K562 (cell line): Measurements from ENCODE around the gene IFNGR1. TPM values are rescaled to one million over a fixed set of nuclear protein-coding genes. Genes with fewer than 3 reads are reported as not detected.
"Not testable (repeated sequence)": the region's sequence is repeated elsewhere in the genome, so short reads cannot be mapped to it uniquely, and the experiment has no call there.

ENCODE experiments used
- ATAC-seq: fragments of 200-7000 bp; cut with Tn5 transposase; 3 replicates; pipeline ENCODE4 v1.9.1; 2020; ENCODE audit warnings: moderate library complexity
- BruUV-seq: library from RNA; stranded (reverse); fragments of 400-500 nt; replicated peaks from 2 replicates; lab custom pipeline; 2021; lab: Mats Ljungman, UMichigan
- CTCF ChIA-PET: fragments of 300-600 bp; formaldehyde crosslinking; extraction: SDS; loops from one replicate; lab custom pipeline; 2021; ENCODE audit warnings: low intra/inter-chr PET ratio; lab: Yijun Ruan, JAX
- POLR2A ChIA-PET: fragments of 300-600, 350-650 bp; sonication (Branson Sonifier 250); formaldehyde crosslinking; extraction: SDS; loops from one replicate; lab custom pipeline; 2021; ENCODE audit warnings: antibody characterized with exemption, inconsistent platforms; lab: Yijun Ruan, JAX
- DNase-seq, 4 experiments: peaks; one replicate each; pipeline versions ENCODE4 v3.0.0 to v3.0.0-alpha.2; 2011 to 2018; ENCODE audit warnings: low spot score in 3 of 4, mixed read lengths in 3 of 4; ENCODE audit errors: extremely low read depth in 1 of 4
- FAIRE-seq: peaks from 2 replicates; lab custom pipeline; 2011; peaks lifted over from hg19 to GRCh38; lab: Jason Lieb, UNC
- H2AFZ ChIP-seq: 2 replicates; pipeline ENCODE4 v1.6.0; 2011; ENCODE audit warnings: low read depth, low read length, control low read depth, inconsistent platforms
- H3K27ac ChIP-seq: fragments of 200-600 bp; 3 replicates; pipeline ENCODE4 v1.8.0; 2011; ENCODE audit warnings: low read depth, mild to moderate bottlenecking, control low read depth, inconsistent platforms, low read length, moderate library complexity, mixed read lengths; ENCODE audit errors: extremely low read depth
- H3K27me3 ChIP-seq, 2 experiments: fragments of 300-600 bp in 1 of 2; 2 replicates in 1 of 2; 3 replicates in 1 of 2; pipeline versions ENCODE4 v1.6.0 to v1.8.0; 2011; ENCODE audit warnings: inconsistent platforms in 2 of 2, low read length in 2 of 2, mild to moderate bottlenecking in 1 of 2, mixed read lengths in 1 of 2, moderate library complexity in 1 of 2; ENCODE audit not compliant: control insufficient read depth in 2 of 2, insufficient read depth in 2 of 2
- H3K36me3 ChIP-seq: fragments of 300-600 bp; 3 replicates; pipeline ENCODE4 v1.8.0; 2011; ENCODE audit warnings: mild to moderate bottlenecking, low read length, inconsistent platforms; ENCODE audit not compliant: control insufficient read depth, insufficient read depth
- H3K4me1 ChIP-seq, 2 experiments: fragments of 200-600 bp in 1 of 2; replicated peaks in 1 of 2; 2 replicates in 1 of 2; 3 replicates in 1 of 2; pipeline versions ENCODE4 v1.5.1 to v1.8.0; 2011; ENCODE audit warnings: inconsistent platforms in 2 of 2, low read length in 2 of 2, mild to moderate bottlenecking in 1 of 2, mixed read lengths in 1 of 2, moderate library complexity in 1 of 2; ENCODE audit not compliant: control insufficient read depth in 2 of 2, insufficient read depth in 2 of 2
- H3K4me2 ChIP-seq: 2 replicates; pipeline ENCODE4 v1.6.1; 2011; ENCODE audit warnings: low read length, control low read depth, inconsistent platforms, mixed read lengths; ENCODE audit not compliant: insufficient read depth
- H3K4me3 ChIP-seq: fragments of 200-600 bp; sonication (generic), shearing (Covaris generic); 2 replicates; pipeline ENCODE4 v1.5.1; 2016; ENCODE audit warnings: control low read depth, inconsistent platforms
- H3K79me2 ChIP-seq: fragments of 200-600 bp; 3 replicates; pipeline ENCODE4 v1.8.0; 2011; ENCODE audit warnings: low read length, inconsistent platforms; ENCODE audit not compliant: control insufficient read depth, insufficient read depth
- H3K9ac ChIP-seq, 2 experiments: 2 replicates each; pipeline versions ENCODE4 v1.6.0 to v1.6.1; 2011; ENCODE audit warnings: low read depth in 2 of 2, low read length in 2 of 2, control low read depth in 1 of 2, inconsistent platforms in 1 of 2, mild to moderate bottlenecking in 1 of 2, mixed read lengths in 1 of 2; ENCODE audit not compliant: insufficient read depth in 1 of 2
- H3K9me1 ChIP-seq: one replicate; pipeline ENCODE4 v1.6.0; 2011; ENCODE audit warnings: inconsistent platforms, mild to moderate bottlenecking, low read length, moderate library complexity; ENCODE audit not compliant: control insufficient read depth, insufficient read depth
- H3K9me3 ChIP-seq: replicated peaks from 2 replicates; pipeline ENCODE4 v1.5.1; 2011; ENCODE audit warnings: low read depth, low read length, inconsistent platforms; ENCODE audit not compliant: control insufficient read depth, insufficient read depth
- H4K20me1 ChIP-seq: replicated peaks from 2 replicates; pipeline ENCODE4 v1.6.1; 2011; ENCODE audit warnings: low read length, inconsistent platforms, mixed read lengths; ENCODE audit not compliant: control insufficient read depth, insufficient read depth
- ARNT ChIP-seq, 2 experiments: fragments of 450-650 bp; IDR thresholded peaks; 2 replicates each; pipeline ENCODE4 v1.6.1; 2016; ENCODE audit warnings: mild to moderate bottlenecking in 1 of 2
- CEBPB ChIP-seq: fragments of 450-650 bp; IDR thresholded peaks from 2 replicates; pipeline ENCODE4 v1.6.1; 2016; ENCODE audit warnings: missing genetic modification characterization, missing compliant biosample characterization
- MEIS2 ChIP-seq: fragments of 450-650 bp; IDR thresholded peaks from 2 replicates; pipeline ENCODE4 v1.6.1; 2014; ENCODE audit warnings: mild to moderate bottlenecking; ENCODE audit not compliant: partially characterized antibody
- ZFP36 ChIP-seq: fragments of 150-350 bp; IDR thresholded peaks from 2 replicates; pipeline ENCODE4 v1.6.1; 2018; ENCODE audit warnings: low read length, low read depth; ENCODE audit not compliant: partially characterized antibody
- ZNF766 ChIP-seq: fragments of 200-800 bp; sonication (Bioruptor generic); conservative IDR thresholded peaks from 2 replicates; pipeline ENCODE4 v1.6.1; 2016; ENCODE audit warnings: missing genetic modification characterization, missing compliant biosample characterization
- WGBS: fragments of 100-300 bp; shearing (Covaris generic); methylation state at CpG from one replicate; pipeline ENCODE4 v1.1.6; 2016; ENCODE audit warnings: low coverage, mixed read lengths; ENCODE audit not compliant: insufficient coverage; ENCODE audit errors: missing lambda C conversion rate; 5-methylcytosine and 5-hydroxymethylcytosine counted together
- in situ Hi-C: fragments of 300-500 bp; cut with MboI; formaldehyde crosslinking; loops from 4 replicates; pipeline ENCODE4 v1.15.0; 2018; ENCODE audit warnings: inconsistent platforms, mixed read lengths
- intact Hi-C: fragments of 100-400 bp; cut with micrococcal nuclease; formaldehyde crosslinking; loops from 2 replicates; pipeline ENCODE4 v1.14.2; 2022
- polyA plus RNA-seq, 8 experiments: library from polyadenylated mRNA; depleted of rRNA in 4 of 8; stranded (reverse) in 5 of 8; unstranded in 3 of 8; fragments of >200 nt; fragmentation: Nextera tagmentation in 2 of 8; fragmentation: Illumina TruSeq in 1 of 8; extraction: Ambion mirVana in 2 of 8; extraction: Trizol in 1 of 8; gene quantifications; 2 replicates each; pipeline versions ENCODE4 v1.2.1 to v1.2.3, GENCODE V29; 2011 to 2014; ENCODE audit warnings: inconsistent platforms in 1 of 8, missing spikeins in 1 of 8
- total RNA-seq, 7 experiments: library from RNA; depleted of rRNA in 6 of 7; stranded (reverse); fragments of >200 nt in 6 of 7; fragmentation: Illumina TruSeq in 2 of 7; extraction: Trizol in 2 of 7; gene quantifications; 2 replicates each; pipeline versions ENCODE4 v1.2.1 to v1.2.3, GENCODE V29; 2011 to 2021; ENCODE audit warnings: low replicate concordance in 1 of 7

The IFNGR1 gene
- total and polyA plus RNA-seq, 9 of the 15 experiments (the other 6 are each of a cell fraction or from before 2014, with no cell fraction given) = 14.7 to 47.0 (median 26.7) TPM

DNA sequence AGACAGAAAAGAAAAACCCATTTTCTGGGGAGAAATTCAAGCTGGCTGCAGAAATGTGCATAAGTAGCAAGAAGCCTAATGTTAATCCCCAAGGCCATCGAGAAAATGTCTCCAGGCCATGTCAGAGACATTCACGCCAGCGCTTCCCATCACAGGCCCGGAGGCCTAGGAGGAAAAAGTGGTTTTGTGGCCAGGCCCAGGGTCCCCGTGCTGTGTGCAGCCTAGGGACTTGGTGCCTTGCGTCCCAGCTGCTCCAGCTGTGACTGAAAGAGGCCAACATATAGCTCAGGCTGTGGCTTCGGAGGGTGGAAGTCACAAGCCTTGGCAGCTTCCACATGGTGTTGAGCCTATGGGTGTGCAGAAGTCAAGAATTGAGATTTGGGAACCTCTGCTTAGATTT, 10.9 kb downstream of the IFNGR1 start:
- 95% methylated on average over 7 of the region's 7 CpGs for WGBS
- Histone ChIP-seq H3K9me3 (no peaks in the 10 kb centered on the region; the same call in 1 of the 2 replicates), H2AFZ (no peak overlapping the region), H3K27ac (no peak overlapping the region), H3K9me1 (no peaks in the 10 kb centered on the region), H3K9ac (no peak overlapping the region), H4K20me1 (no peaks in the 10 kb centered on the region), H3K4me2 (no peak overlapping the region), H3K4me3 (no peak overlapping the region), H3K36me3 (peaks cover 37% of the 10 kb centered on the region; the same call in 2 of the 3 replicates), H3K79me2 (peaks cover 35% of the 10 kb centered on the region), H3K4me1 (no peaks in the 10 kb centered on the region; a peak in 1 of 5 replicates), H3K27me3 (no peaks in the 10 kb centered on the region)
- FAIRE-seq (no peak), DNase-seq (no peak), ATAC-seq (no peak)
- POLR2A ChIA-PET = interaction anchor here (0.6 to 1.1 kb wide), 4 partner anchors 9 to 41 kb away, joined by 3 to 5 read pairs (median 3); no protein-coding TSS in a partner anchor
- intact Hi-C loops = no loop called here
- TF ChIP-seq ZFP36 (peak; percentile 41), ARNT (IDR thresholded peaks at IDR 0.05) (no peak), MEIS2 (no peak), CEBPB (tag) (no peak)
- BruUV-seq = no TSS peak
- in situ Hi-C loops = no loop called here
- CTCF ChIA-PET = no interaction called here

DNA sequence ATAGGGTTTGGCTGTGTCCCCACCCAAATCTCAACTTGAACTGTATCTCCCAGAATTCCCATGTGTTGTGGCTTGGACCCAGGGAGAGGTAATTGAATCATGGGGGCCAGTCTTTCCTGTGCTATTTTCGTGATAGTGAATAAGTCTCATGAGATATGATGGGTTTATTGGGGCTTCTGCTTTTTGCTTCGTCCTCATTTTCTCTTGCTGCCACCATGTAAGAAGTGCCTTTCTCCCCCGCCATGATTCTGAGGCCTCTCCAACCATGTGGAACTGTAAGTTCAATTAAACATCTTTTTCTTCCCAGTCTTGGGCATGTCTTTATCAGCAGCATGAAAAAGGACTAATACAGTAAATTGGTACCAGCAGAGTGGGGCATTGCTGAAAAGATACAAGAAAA, 11.7 kb downstream of the IFNGR1 start:
- DNase-seq, intact Hi-C loops: not testable (repeated sequence)
- H3K79me2 ChIP-seq = peaks cover 27% of the 10 kb centered on the region
- TF ChIP-seq ZFP36 (peak; percentile 48), ZNF766 (CRISPR knock-in tag) (peak; percentile 60; the same call in 1 of the 2 replicates)
- TF ChIP-seq, all 486 proteins: peak for 2; not testable (repeated sequence) for 484
- POLR2A ChIA-PET, BruUV-seq, H2AFZ ChIP-seq, H3K4me1 ChIP-seq, H3K4me3 ChIP-seq, H3K9me1 ChIP-seq, CTCF ChIA-PET, FAIRE-seq, ATAC-seq, H3K27me3 ChIP-seq, H4K20me1 ChIP-seq, H3K27ac ChIP-seq, H3K9me3 ChIP-seq, H3K4me2 ChIP-seq, H3K9ac ChIP-seq, in situ Hi-C loops: not testable (repeated sequence)
- H3K36me3 ChIP-seq = peaks cover 45% of the 10 kb centered on the region; the same call in 2 of the 3 replicates
- 59% methylated on average over 3 of the region's 3 CpGs for WGBS
